Effector memory CD4-positive, alpha-beta T cell (primary cell): ENCODE results near the gene ELFN1.
"Not testable (repeated sequence)": the region's sequence is repeated elsewhere in the genome, so short reads cannot be mapped to it uniquely, and the experiment has no call there.

Experiments
- DNase-seq, 3 donors: peaks; one replicate each; pipeline ENCODE4 v3.0.0-alpha.2; 2020
- H3K27ac ChIP-seq: 2 replicates; pipeline ENCODE4 v1.7.0; 2013; ENCODE audit warnings: mild to moderate bottlenecking, low read length, moderate library complexity; ENCODE audit not compliant: insufficient read depth, poor library complexity, severe bottlenecking
- H3K27me3 ChIP-seq: replicated peaks from 2 replicates; pipeline ENCODE4 v1.7.0; 2013; ENCODE audit warnings: mild to moderate bottlenecking, low read length; ENCODE audit not compliant: insufficient read depth, control insufficient read depth, poor library complexity, severe bottlenecking
- H3K36me3 ChIP-seq: 2 replicates; pipeline ENCODE4 v1.7.0; 2013; ENCODE audit warnings: mild to moderate bottlenecking, low read length, moderate library complexity; ENCODE audit not compliant: control insufficient read depth, insufficient read depth
- H3K4me1 ChIP-seq: 2 replicates; pipeline ENCODE4 v1.7.0; 2013; ENCODE audit warnings: low read length, mild to moderate bottlenecking; ENCODE audit not compliant: control insufficient read depth, insufficient read depth, poor library complexity, severe bottlenecking
- H3K4me3 ChIP-seq: 2 replicates; pipeline ENCODE4 v1.7.0; 2013; ENCODE audit warnings: low read length, low read depth, mild to moderate bottlenecking; ENCODE audit not compliant: insufficient read depth, poor library complexity, severe bottlenecking
- H3K9me3 ChIP-seq: 2 replicates; pipeline ENCODE4 v1.7.0; 2013; ENCODE audit warnings: mild to moderate bottlenecking, low read length, moderate library complexity; ENCODE audit not compliant: control insufficient read depth

ELFN1 gene

DNA sequence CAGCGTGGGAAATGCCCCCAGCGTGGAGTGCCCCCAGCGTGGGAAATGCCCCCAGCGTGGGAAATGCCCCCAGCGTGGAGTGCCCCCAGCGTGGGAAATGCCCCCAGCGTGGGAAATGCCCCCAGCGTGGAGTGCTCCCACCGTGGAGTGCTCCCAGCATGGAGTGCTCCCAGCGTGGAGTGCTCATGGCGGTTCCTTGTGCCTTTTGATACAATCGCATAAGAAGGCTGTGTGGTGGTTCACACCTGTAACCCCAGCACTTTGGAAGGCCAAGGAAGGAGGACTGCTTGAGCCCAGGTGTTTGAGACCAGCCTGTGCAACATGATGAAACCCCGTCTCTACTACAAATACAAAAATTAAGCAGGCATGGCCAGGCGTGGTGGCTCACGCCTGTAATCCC lies 93.8 kb downstream of the ELFN1 start:
- H3K27me3 ChIP-seq, H3K9me3 ChIP-seq, DNase-seq, H3K4me1 ChIP-seq, H3K27ac ChIP-seq, H3K4me3 ChIP-seq, H3K36me3 ChIP-seq: not testable (repeated sequence)

DNA sequence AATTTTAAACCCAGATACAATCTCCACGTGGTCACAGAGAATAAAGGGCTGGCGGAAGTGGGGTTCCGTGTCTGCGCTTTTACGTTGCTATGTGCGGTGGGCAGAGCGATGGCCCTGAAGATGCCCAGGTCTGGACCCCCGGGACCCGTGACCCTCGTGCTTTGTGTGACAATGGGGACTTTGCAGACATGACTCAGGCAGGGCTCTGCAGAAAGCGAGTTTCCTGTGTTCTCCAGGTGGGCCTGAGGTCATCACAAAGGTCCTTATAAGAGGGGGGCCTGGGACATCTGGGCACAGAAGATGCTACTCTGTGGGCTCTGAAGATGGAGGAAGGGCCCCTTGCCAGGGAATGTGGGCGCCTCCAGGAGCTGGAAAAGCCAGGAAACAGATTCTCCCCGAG lies 95.3 kb downstream of the ELFN1 start:
- H3K27me3 ChIP-seq: no peaks in the 10 kb centered on the region
- H3K4me3 ChIP-seq: no peak overlapping the region
- no peaks in the 10 kb centered on the region for H3K4me1 ChIP-seq
- H3K27ac ChIP-seq: no peak overlapping the region
- DNase-seq: no peak
- no peaks in the 10 kb centered on the region for H3K36me3 ChIP-seq
- H3K9me3 ChIP-seq: peaks cover 7% of the 10 kb centered on the region

DNA sequence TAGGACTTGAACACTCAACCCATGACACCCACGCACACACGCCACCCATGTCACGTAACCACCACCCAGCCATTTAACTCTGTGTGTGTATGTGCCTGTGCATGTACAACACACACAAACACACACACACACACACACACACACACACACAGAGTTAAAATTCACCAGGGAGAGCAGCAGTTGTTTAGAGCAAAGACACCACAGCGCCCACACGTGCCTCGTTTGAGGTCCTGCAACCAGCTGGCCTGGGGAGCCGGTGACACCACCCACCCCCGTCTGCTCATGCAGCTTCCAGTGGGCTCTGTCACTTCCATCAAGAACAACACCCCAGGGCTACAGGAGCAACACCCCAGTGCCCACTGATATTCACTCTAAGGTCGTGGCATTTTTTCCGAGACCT lies 97.4 kb downstream of the ELFN1 start:
- Histone ChIP-seq H3K9me3 (peaks cover 7% of the 10 kb centered on the region), H3K27me3 (no peaks in the 10 kb centered on the region), H3K36me3 (no peaks in the 10 kb centered on the region), H3K4me1 (no peaks in the 10 kb centered on the region), H3K4me3 (no peak overlapping the region), H3K27ac (no peak overlapping the region)
- DNase-seq: no peak

DNA sequence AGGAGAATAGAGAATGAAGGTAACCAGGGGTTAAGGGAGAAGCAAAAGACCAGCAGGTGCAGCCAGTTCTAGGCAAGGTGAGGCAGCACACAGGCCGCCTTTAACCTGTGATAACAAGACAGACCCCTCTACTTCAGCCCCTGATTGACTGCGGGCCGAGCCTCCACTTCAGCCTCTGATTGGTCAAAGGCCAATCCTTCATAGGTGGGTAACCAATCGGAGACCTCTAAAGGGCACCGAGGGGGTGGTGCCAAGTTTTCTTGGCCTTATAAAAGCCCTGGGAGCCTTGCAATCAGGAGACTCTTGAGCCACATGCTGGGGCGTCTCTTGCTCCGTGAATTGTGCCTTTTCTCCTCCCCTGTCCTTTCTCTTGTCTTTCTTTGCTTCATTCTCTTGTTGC lies 98.8 kb downstream of the ELFN1 start:
- Histone ChIP-seq H3K27me3 (no peaks in the 10 kb centered on the region), H3K4me3 (no peak overlapping the region), H3K4me1 (no peaks in the 10 kb centered on the region), H3K9me3 (no peaks in the 10 kb centered on the region), H3K27ac (no peak overlapping the region), H3K36me3 (no peaks in the 10 kb centered on the region)
- DNase-seq: no peak

DNA sequence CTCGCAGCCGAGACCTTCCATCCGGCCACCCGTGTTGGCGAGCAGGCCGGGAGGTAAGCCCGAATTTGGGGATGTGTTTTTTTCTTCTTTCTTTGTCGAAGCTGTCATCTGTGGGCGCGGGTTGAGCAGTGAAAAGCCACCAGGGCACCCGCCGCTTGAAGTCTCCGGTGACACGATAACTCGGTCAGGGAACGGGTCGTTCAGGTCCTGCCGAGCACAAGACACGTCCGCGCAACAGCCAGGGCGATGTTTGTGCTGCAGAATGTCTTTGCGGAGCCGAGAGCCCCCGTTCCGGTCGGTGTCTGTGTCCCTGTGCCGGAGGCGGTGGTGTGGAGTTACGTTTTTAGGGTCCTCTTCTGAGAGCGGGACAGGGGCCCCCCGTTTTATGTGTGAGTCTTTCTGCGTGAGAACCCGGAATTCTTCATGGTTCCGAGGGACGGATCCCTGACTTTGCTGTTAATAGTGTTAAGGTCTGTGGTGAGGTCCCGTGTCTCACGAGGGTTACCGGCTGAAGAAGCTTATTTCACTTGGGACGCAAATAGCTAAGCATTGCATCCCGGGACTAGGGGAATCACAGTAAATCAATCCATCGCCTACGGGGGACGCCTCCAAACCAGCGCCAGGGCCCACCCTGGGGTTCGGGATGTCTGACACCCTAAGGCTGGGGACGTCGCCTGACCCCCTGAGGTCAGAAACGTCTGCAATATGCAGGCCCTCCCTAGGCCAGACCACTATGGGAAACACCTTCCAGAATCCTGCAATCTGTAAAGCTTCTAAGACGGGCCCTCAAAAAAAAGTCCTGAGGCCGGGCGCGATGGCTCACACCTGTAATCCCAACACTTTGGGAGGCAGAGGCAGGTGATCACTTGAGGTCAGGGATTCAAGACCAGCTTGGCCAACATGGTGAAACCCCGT lies 99.5 kb downstream of the ELFN1 start:
- DNase-seq: no peak

DNA sequence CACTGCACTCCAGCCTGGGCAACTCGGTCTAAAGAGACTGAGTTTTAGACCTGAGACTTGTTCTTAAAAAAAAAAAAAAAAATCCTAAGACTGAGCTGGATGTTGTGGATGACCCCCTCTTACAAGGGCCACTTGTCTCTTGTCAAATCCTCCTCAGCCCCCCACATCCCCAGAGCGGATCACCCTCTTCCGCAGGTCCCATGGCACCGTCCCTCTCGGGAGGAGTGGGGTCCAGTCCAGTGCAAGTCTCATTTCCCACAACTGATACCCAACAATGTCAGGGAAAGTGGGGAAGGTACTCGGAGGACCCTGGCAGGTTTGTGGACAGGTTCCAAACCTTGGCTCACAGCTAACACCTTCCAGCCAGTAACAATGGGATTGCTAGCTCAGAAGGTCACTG lies 100.3 kb downstream of the ELFN1 start:
- Histone ChIP-seq H3K36me3 (no peaks in the 10 kb centered on the region), H3K9me3 (no peaks in the 10 kb centered on the region), H3K4me1 (no peaks in the 10 kb centered on the region), H3K4me3 (no peak overlapping the region), H3K27me3 (no peaks in the 10 kb centered on the region), H3K27ac (no peak overlapping the region)
- DNase-seq: no peak

More for the DNA sequence above, 99.5 kb downstream of the ELFN1 start:
- no peaks in the 10 kb centered on the region for H3K27me3 ChIP-seq
- H3K4me1 ChIP-seq: no peaks in the 10 kb centered on the region
- H3K36me3 ChIP-seq: no peaks in the 10 kb centered on the region
- H3K9me3 ChIP-seq: no peaks in the 10 kb centered on the region
- no peak overlapping the region for H3K27ac ChIP-seq
- H3K4me3 ChIP-seq: no peak overlapping the region

DNA sequence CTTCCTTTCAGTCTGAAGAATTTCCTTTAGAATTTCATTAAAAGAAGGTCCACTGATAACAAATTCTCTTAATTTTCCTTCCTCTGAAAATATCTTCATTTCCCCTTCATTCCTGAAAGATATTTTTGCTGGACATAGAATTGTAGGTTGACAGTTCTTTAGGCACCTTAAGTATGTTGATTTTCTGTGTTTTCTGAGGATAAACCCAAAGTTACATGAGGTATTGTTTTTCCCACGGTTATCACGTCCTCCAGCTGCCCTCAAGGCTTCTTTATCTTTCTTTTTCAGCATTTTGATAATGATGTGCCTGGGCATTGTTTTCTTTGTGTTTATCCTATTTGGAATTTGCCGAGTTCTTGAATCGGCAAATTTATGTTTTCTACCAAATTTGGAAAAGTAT lies 105.3 kb downstream of the ELFN1 start:
- no peaks in the 10 kb centered on the region for H3K9me3 ChIP-seq
- H3K27me3 ChIP-seq: no peaks in the 10 kb centered on the region
- H3K4me1 ChIP-seq: no peaks in the 10 kb centered on the region
- no peak overlapping the region for H3K27ac ChIP-seq
- no peak for DNase-seq
- H3K4me3 ChIP-seq: no peak overlapping the region
- no peaks in the 10 kb centered on the region for H3K36me3 ChIP-seq

DNA sequence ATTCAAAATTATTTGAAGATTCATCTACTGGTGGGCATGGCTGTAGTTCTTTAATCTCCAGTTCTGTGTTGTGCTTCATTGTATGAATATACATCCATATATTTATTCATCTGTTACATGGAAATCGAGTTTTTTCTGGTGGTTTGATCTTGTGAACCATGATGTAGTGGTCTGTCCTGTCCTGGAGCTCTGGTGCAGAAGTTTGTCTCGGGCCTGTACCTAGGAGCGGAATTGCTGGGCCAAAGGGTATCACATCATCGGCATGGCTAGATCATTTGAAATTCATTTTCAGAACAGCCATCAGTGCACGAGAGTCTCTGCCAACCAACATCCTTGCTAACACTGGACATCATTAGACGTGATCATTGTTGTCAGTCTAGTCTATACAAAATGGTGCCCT lies 107.0 kb downstream of the ELFN1 start:
- no peaks in the 10 kb centered on the region for H3K9me3 ChIP-seq
- H3K4me3 ChIP-seq: no peak overlapping the region
- no peaks in the 10 kb centered on the region for H3K27me3 ChIP-seq
- H3K4me1 ChIP-seq: no peaks in the 10 kb centered on the region
- DNase-seq: no peak
- H3K36me3 ChIP-seq: no peaks in the 10 kb centered on the region
- no peak overlapping the region for H3K27ac ChIP-seq

DNA sequence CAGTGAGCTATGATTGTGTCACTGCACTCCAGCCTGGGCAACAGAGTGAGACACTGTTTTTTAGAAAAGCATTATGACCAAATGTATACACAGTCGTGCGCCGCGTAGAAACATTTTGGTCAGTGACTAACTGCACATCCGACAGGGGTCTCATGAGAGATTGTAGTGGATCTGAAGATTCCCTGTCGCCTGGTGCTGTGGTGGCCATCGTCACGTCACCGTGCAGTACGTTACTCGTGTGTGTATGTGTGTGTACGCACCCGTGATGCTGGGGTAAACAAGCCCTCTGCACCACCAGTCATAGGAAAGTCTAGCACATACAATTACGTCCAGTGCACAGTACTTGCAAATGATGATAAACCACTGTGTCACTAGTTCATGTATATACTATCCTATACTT lies 109.4 kb downstream of the ELFN1 start:
- H3K27ac ChIP-seq: no peak overlapping the region
- no peak overlapping the region for H3K4me3 ChIP-seq
- no peaks in the 10 kb centered on the region for H3K9me3 ChIP-seq
- no peak for DNase-seq
- H3K36me3 ChIP-seq: no peaks in the 10 kb centered on the region
- no peaks in the 10 kb centered on the region for H3K27me3 ChIP-seq
- no peaks in the 10 kb centered on the region for H3K4me1 ChIP-seq

DNA sequence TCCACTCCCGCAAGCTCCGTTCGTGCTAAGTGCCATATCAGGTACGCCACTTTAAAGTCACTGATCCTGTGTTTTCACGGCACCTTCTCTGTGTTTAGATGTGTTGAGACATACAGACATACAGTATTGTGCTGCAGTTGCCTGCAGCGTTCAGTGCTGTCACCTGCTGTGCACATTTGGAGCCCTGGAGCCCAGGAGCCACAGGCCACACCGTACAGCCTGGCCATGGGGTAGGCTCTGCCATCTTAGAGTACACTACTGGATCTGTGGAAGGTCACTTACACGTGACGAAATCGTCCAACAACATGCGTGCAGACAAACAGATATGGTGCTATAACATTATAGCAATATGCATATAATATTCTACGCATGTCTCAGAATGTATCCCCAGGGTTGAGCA lies 111.3 kb downstream of the ELFN1 start:
- DNase-seq: no peak
- no peaks in the 10 kb centered on the region for H3K4me1 ChIP-seq
- no peaks in the 10 kb centered on the region for H3K9me3 ChIP-seq
- H3K27me3 ChIP-seq: no peaks in the 10 kb centered on the region
- H3K4me3 ChIP-seq: no peak overlapping the region
- H3K27ac ChIP-seq: no peak overlapping the region
- no peaks in the 10 kb centered on the region for H3K36me3 ChIP-seq
